ENCODE data around the gene CITED2. TPM values are rescaled to one million over a fixed set of nuclear protein-coding genes. Genes with fewer than 3 reads are reported as not detected.

The CITED2 gene
- total and polyA plus RNA-seq, 2 of the 8 experiments (the other 6 are each of a cell fraction or from before 2014, with no cell fraction given) = 89.1 to 115 TPM

DNA sequence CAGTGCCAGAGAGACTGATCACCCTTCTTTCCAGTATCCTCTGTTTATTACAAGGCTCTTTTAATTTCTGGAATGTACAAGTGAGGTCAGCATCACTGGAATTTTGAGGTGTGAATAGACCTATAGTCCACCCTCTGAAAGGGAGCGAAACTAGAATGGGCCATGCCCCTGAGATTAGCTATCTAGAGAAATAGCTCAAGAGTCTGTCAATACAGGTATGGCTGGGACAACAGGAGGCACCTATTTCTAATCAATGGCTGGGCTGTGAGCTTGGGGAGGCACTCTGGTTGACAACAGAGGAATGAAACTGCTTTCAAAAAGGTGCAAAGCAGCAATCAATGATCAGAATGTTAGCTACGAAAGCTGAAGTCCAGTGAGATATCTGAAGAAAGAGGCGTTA lies 17.3 kb upstream of the CITED2 start:
- Histone ChIP-seq H4K5ac (ENCODE audit: insufficient read length, low read depth, low read length) (no peak overlapping the region), H2BK20ac (ENCODE audit: low read length) (no peak overlapping the region), H2AK5ac (ENCODE audit: low read depth, low read length) (no peak overlapping the region), H4K91ac (replicated peaks; ENCODE audit: insufficient read length, low read length) (no peak overlapping the region), H3K79me2 (ENCODE audit: control insufficient read depth in 1 of 2, insufficient read depth in 2 of 2, low read length in 2 of 2) (no peaks in the 10 kb centered on the region), H2BK120ac (replicated peaks; ENCODE audit: low read depth, low read length) (no peak overlapping the region), H3K4ac (replicated peaks; ENCODE audit: insufficient read length, low read depth, low read length) (no peak overlapping the region), H2BK15ac (ENCODE audit: low read length) (no peak overlapping the region), H2BK12ac (ENCODE audit: low read depth, low read length) (no peak overlapping the region), H3K27me3 (replicated peaks in 1 of 4; ENCODE audit: control insufficient read depth in 3 of 4, extremely low read depth in 1 of 4, insufficient read depth in 3 of 4, low read length in 3 of 4) (peaks cover 4 to 34% (median 21%) of the 10 kb centered on the region in 4 experiments), H3K4me2 (ENCODE audit: insufficient read depth in 1 of 2, low read depth in 2 of 2, low read length in 2 of 2) (no peak overlapping the region), H3K56ac (replicated peaks; ENCODE audit: insufficient read length, low read depth, low read length) (no peak overlapping the region), H3K27ac (ENCODE audit: low read depth, low read length) (no peak overlapping the region), H3K4me1 (replicated peaks in 1 of 4; ENCODE audit: control insufficient read depth in 3 of 4, insufficient read depth in 4 of 4, low read length in 3 of 4) (peaks cover 0 to 8% (median 1%) of the 10 kb centered on the region in 4 experiments; a peak in 3 of 7 replicates), H2BK5ac (ENCODE audit: low read depth, low read length) (no peak overlapping the region), H4K8ac (ENCODE audit: extremely low read depth, insufficient read depth, low read length) (no peak overlapping the region), H3K18ac (ENCODE audit: extremely low read depth, low read length) (no peak overlapping the region), H3K79me1 (ENCODE audit: low read depth, low read length) (no peaks in the 10 kb centered on the region), H3K4me3 (ENCODE audit: extremely low read depth in 1 of 4, insufficient read depth in 2 of 4, low read depth in 3 of 4, low read length in 4 of 4) (no peak overlapping the region), H3K23ac (ENCODE audit: insufficient read length) (no peak overlapping the region), H3K14ac (ENCODE audit: insufficient read length) (no peak overlapping the region), H4K20me1 (replicated peaks in 1 of 2; ENCODE audit: control insufficient read depth in 1 of 2, insufficient read depth in 2 of 2, low read length in 2 of 2) (peaks cover 0 to 2% of the 10 kb centered on the region in 2 experiments), H3K9ac (replicated peaks in 1 of 4; ENCODE audit: extremely low read depth in 1 of 4, low read depth in 3 of 4, low read length in 3 of 4) (no peak overlapping the region), H3K9me3 (ENCODE audit: insufficient read depth in 2 of 2, low read depth in 1 of 2, low read length in 1 of 2) (no peaks in the 10 kb centered on the region; a peak in 1 of 4 replicates), H3K23me2 (ENCODE audit: low read depth, low read length) (peaks cover 2% of the 10 kb centered on the region; the same call in 1 of the 2 replicates), H3K36me3 (ENCODE audit: control insufficient read depth in 2 of 4, insufficient read depth in 4 of 4, low read length in 3 of 4) (no peaks in the 10 kb centered on the region), H2AFZ (ENCODE audit: low read length) (no peak overlapping the region)
- WGBS, 2 experiments (ENCODE audit: extremely low coverage in 1 of 2, insufficient coverage in 1 of 2, insufficient read length in 1 of 2, insufficient replicate concordance in 2 of 2, low coverage in 1 of 2, low lambda C conversion rate in 2 of 2, missing lambda C conversion rate in 1 of 2) = 93% methylated on average over 3 of the region's 3 CpGs; no CpG with 5 or more reads in 1 of the 2 experiments
- DNase-seq (ENCODE audit: low read depth in 1 of 2, low spot score in 2 of 2) (no peak), FAIRE-seq (no peak)
- no peak for TF ChIP-seq CBX8 (IDR thresholded peaks at IDR 0.05; ENCODE audit: borderline replicate concordance, low read depth, low read length)
- TF ChIP-seq TBP (IDR thresholded peaks at IDR 0.05; ENCODE audit: low read depth, low read length) = no peak
- no peak for TF ChIP-seq SAP30 (IDR thresholded peaks at IDR 0.05; ENCODE audit: insufficient read depth, insufficient replicate concordance, low read length)
- no peak for TF ChIP-seq SIRT6 (IDR thresholded peaks at IDR 0.05; ENCODE audit: low read length)
- no peak for TF ChIP-seq KDM1A (IDR thresholded peaks at IDR 0.05; ENCODE audit: borderline replicate concordance, low read length)
- ChIA-PET CTCF (ENCODE audit: partially characterized antibody) (interaction anchor here (0.7 to 0.8 kb wide), 3 partner anchors 37 to 315 kb away, joined by 3 read pairs; no protein-coding TSS in a partner anchor), POLR2A (ENCODE audit: partially characterized antibody) (interaction anchor here (2.1 kb wide), 1 partner anchor 17 kb away, joined by 13 read pairs; the partner anchor contains the start of gene CITED2)
